HuH-7.5 (cell line): Measurements from ENCODE around the gene RAB41.
"Not testable (repeated sequence)": the region's sequence is repeated elsewhere in the genome, so short reads cannot be mapped to it uniquely, and the experiment has no call there.

Source experiments
- DNase-seq: peaks from one replicate; pipeline ENCODE4 v3.0.0; 2011; ENCODE audit warnings: low spot score

RAB41 gene

GRCh38 chrX:70281951-70282350, at the start of gene RAB41:
RAB41 (plus strand) TSS chrX:70282172; CDS start chrX:70282218, 46 bp downstream.
- DNase-seq: no peak

- DNase-seq: no peak
Observed at GRCh38 chrX:70234355-70234754, 47.6 kb upstream of the RAB41 start, which contains the start of gene AWAT1. AWAT1 (plus strand) TSS chrX:70234655; CDS start chrX:70234696, 41 bp downstream.

- no peak for DNase-seq
Observed at GRCh38 chrX:70240751-70241150, 41.2 kb upstream of the RAB41 start.

GRCh38 chrX:70241501-70241900, 40.5 kb upstream of the RAB41 start:
- no peak for DNase-seq

GRCh38 chrX:70243601-70244000, 38.4 kb upstream of the RAB41 start:
- DNase-seq: not testable (repeated sequence)

- no peak for DNase-seq
Observed at GRCh38 chrX:70244881-70245280, 37.1 kb upstream of the RAB41 start.

GRCh38 chrX:70247252-70247651, 34.7 kb upstream of the RAB41 start:
- no peak for DNase-seq

- no peak for DNase-seq
Observed at GRCh38 chrX:70252491-70252890, 29.5 kb upstream of the RAB41 start.

- no peak for DNase-seq
Observed at GRCh38 chrX:70253377-70254062, 28.5 kb upstream of the RAB41 start.

GRCh38 chrX:70254063-70254400, 27.9 kb upstream of the RAB41 start:
- no peak for DNase-seq

- DNase-seq: no peak
Observed at GRCh38 chrX:70254909-70255308, 27.1 kb upstream of the RAB41 start.

- no peak for DNase-seq
Observed at GRCh38 chrX:70255452-70255851, 26.5 kb upstream of the RAB41 start.

- no peak for DNase-seq
Observed at GRCh38 chrX:70257423-70258288, 24.3 kb upstream of the RAB41 start.

- DNase-seq: no peak
Observed at GRCh38 chrX:70260104-70260503, 21.9 kb upstream of the RAB41 start, which contains the start of gene P2RY4. P2RY4 (minus strand) TSS chrX:70260204; CDS start chrX:70259624, 580 bp downstream.

GRCh38 chrX:70262952-70263567, 18.9 kb upstream of the RAB41 start:
- peak; percentile 38 for DNase-seq

GRCh38 chrX:70264784-70265183, 17.2 kb upstream of the RAB41 start:
- DNase-seq: no peak

- no peak for DNase-seq
Observed at GRCh38 chrX:70268034-70268433, 13.9 kb upstream of the RAB41 start, which contains the start of gene ARR3. ARR3 (plus strand) TSS chrX:70268334; CDS start chrX:70269386, 1,052 bp downstream.

GRCh38 chrX:70274029-70274428, 7.9 kb upstream of the RAB41 start:
- DNase-seq: not testable (repeated sequence)

- DNase-seq: no peak
Observed at GRCh38 chrX:70279081-70279480, 2.9 kb upstream of the RAB41 start.

GRCh38 chrX:70280573-70280972, 1.4 kb upstream of the RAB41 start:
- DNase-seq: no peak

- no peak for DNase-seq
Observed at GRCh38 chrX:70289168-70289792, 7.3 kb downstream of the RAB41 start.
